GM19025 (cell line): ENCODE measurements around the gene PALM.

Source experiments
- ATAC-seq: cut with Tn5 transposase; IDR thresholded peaks from one replicate; pipeline ENCODE4 v1.9.1; 2021; ENCODE audit warnings: mild to moderate bottlenecking, low read depth, moderate library complexity; ENCODE audit not compliant: unreplicated experiment

The PALM gene

DNA sequence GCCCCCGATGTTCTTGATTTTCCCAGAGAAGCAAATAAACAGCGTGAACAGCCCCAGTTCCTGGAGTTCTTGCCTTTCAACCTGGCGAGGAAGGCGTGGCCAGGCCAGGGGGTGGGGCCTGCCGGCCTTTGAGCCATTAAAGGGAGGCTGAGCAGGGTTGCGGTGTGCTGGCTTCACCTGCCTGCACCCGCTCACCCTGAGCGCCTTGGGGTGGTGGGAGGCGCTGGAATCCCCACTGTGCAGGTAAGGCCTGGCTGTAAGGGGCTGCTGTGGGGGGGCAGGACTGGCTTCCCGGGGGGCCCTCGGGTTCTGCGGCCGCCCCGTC, 39.5 kb downstream of the PALM start:
- ATAC-seq, result no peak

DNA sequence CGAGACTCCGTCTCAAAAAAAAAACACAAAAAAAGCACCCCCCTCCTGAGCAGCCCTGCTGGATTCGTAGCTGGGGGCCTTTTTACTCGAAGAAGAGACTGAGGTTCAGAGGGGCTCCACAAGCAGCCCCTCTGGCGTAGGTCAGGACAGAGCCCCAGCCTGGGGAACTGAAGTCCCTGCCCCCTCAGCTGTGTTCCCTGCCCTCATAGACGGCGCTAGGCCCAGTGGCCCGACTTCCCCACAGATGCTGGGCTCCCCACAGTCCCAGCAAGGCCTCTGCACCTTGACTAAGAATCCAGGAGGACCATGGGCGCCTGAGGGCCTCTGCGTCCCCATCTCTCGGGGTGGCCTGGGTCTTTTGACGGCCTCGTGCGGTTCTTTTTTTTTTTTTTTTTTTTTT, 41.1 kb downstream of the PALM start:
- ATAC-seq, result no peak

DNA sequence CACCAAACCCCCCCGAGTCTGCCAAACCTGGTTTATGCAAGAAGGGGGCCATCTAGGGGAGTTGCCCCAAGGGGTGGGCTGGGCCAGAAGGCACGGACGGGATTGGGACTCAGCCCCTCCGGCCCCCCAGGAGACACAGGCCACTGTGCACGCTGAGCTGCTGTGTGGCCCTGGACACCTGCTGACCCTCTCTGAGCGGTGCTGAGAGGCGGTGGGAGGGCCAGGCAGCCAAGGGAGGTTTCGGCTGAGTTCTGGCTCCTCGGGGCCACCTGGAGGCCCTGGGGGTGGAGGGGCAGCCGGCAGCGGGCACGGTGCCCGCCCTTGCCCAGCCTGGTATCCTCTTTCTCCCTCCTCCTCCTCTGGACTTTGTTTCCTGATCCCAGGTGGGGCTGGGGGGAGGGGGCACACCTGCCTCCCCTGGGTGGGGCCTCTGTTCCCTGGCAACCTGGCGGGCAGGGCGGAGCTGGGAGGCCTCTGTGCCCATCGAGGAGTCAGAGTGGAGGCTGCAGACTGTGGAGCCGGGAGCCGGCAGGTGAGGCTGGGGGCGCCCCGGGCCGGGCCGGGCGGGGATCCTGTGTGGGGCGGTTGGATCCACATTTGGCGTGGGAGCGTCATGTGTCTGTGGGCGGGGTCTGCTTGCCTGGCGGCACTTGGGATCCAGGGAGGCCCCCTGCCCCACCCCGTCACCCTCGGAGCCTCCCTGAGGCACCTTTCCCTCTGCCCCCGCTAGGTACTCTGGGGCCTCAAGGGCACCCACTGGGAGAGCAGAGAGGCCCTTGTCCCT, 42.1 kb downstream of the PALM start, which contains the start of gene MISP:
Gene MISP, plus strand, starts transcription at position 473 of the 784 bp plus-strand sequence. CDS start 5,835 bp downstream, outside the sequence.
- no peak for ATAC-seq

DNA sequence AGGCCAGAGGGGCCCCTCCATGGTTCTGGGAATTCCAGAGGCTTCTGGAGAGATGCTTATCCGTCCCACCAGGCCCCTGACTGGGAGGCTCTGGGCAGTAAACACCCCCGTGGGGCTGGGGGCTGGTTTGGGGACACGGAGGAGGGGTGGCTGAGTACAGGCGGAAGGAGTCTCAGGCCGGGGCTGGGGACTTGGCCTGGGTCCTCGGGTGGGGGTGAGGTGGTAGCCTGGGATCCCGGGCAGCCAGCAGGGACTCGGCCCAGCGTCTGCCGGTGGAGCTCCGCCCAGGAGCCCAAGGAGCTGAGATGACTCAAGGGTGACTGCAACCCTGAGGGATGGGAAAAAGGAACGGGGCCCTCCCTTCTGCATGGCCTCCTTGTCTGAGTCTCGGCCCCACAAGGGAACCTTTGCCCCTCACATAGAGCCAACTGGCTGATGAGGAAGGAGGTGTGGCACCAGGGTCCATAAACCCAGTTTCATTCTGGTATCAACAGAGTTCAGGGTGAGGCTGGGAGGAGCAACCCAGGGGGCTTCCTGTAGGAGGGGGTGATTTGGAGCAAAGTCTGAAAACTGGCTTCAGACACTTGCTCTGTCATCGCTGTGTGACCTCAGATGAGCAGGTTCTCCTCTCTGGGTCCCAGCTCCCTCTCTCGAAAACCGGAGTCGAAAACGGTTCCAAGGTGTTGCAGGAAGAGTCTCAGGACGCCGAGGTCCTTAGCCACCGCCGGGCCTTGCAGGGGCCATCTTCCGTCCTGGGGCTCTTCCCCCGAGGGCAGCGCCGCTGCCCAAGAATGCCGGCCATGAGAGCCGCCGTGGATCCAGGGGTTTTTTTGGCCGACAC, 43.0 kb downstream of the PALM start:
- ATAC-seq, result no peak

DNA sequence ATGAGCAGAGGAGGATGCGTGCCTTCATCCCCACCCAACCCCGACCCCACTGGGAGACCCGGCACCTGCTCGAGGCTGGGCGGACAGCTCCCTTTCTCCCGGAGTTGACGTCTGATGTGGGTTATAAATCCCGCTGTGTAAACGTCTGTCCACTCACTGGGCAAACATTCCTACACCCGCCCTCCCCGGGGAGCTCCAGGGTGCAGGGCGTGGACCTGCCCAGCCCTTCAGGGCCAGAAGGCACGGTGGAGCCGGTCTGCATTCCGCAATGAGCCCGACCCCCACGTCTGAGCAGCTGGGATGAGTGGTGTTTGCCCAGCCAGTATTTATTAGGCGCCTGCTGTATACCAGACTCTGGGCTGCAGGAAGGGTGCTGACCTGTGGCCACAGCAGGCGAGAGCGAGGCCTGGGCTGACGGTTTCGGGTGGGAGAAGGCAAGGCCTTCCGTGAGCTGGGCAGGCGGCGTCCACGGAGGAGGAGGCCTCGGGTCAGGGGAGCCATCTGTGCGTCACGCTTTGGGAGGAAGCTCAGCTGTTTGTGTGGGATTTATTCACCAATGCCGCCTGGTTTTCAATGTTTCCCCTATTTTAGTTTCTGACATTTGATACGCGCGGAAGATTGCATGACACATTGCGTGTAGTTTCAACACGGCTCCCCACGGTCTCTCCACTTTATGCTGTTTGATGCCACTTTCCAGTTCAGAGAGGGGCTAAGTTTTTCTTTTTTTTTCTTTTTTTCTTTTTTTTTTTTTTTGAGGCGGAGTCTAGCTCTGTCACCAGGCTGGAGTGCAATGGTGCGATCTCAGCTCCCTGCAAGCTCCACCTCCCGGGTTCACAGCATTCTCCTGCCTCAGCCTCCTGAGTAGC, 44.1 kb downstream of the PALM start:
- ATAC-seq, result no peak

DNA sequence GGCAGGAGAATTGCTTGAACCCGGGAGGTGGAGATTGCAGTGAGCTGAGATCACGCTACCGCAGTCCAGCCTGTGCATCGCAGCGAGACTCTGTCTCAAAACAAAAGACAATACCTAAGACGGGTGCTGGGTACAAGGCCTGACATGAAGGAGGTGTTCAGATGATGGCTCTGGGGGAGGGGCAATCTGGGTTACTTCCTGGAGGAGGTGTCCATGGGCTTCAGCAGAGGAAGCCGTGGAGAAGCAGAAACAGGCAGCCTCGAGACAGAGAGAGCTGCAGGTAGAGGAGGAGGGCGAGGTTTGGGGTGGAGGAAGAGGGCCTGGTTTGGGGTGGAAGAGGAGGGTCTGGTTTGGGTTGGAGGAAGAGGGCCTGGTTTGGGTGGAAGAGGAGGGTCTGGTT, 45.8 kb downstream of the PALM start:
- ATAC-seq, result no peak

DNA sequence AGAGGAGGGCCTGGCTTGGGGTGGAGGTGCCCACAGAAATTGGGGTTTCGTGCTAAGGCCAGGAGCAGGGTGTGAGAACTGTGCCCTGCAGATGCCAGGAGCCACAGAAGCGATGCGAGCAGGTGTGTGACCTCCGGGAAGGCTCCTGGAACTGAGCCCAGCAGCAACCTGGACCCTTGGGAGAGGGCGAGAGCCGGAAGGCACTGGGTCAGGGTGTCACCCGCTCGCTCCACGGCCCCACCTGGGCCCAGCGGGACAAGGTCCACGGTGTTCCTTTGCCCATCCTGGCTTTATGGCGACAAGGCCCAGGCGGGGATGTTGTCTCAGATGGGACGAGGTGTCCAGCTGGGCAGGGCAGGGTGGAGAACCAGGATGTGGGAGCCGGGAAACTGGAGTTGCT, 46.3 kb downstream of the PALM start:
- no peak for ATAC-seq

DNA sequence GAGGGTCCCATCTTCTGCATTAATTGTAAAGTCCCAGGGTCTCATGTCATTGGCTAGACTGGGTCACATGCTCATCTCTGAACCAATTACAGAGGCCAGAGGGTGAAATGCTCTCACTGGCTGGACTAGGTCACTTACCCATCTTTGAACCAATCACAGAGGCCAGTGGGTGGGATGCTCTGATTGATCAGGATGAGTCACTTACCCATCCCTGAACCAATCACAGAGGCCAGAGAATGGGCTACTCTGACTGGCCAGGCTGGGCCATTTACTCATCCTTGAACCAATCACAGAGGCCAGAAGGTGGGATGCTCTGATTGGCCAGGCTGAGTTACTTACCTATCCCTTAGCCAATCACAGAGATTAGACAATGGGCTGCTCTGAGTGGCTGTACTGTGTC, 47.5 kb downstream of the PALM start:
- no peak for ATAC-seq

DNA sequence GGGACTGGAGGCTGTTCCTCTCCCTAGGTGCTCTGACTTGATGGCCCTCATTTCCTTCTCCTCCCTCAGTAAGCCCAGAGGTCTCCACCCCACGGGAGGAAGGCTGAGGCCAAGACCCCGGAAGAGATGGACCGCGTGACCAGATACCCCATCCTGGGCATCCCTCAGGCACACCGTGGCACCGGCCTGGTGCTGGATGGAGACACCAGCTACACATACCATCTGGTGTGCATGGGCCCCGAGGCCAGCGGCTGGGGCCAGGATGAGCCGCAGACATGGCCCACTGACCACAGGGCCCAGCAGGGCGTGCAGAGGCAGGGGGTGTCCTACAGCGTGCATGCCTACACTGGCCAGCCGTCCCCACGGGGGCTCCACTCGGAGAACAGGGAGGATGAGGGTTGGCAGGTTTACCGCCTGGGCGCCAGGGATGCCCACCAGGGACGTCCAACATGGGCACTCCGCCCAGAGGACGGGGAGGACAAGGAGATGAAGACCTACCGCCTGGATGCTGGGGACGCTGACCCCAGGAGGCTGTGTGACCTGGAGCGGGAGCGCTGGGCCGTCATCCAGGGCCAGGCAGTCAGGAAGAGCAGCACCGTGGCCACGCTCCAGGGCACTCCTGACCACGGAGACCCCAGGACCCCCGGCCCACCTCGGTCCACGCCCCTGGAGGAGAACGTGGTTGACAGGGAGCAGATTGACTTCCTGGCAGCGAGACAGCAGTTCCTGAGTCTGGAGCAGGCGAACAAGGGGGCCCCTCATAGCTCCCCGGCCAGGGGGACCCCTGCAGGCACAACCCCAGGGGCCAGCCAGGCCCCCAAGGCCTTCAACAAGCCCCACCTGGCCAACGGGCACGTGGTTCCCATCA, 48.3 kb downstream of the PALM start:
- ATAC-seq, result no peak

DNA sequence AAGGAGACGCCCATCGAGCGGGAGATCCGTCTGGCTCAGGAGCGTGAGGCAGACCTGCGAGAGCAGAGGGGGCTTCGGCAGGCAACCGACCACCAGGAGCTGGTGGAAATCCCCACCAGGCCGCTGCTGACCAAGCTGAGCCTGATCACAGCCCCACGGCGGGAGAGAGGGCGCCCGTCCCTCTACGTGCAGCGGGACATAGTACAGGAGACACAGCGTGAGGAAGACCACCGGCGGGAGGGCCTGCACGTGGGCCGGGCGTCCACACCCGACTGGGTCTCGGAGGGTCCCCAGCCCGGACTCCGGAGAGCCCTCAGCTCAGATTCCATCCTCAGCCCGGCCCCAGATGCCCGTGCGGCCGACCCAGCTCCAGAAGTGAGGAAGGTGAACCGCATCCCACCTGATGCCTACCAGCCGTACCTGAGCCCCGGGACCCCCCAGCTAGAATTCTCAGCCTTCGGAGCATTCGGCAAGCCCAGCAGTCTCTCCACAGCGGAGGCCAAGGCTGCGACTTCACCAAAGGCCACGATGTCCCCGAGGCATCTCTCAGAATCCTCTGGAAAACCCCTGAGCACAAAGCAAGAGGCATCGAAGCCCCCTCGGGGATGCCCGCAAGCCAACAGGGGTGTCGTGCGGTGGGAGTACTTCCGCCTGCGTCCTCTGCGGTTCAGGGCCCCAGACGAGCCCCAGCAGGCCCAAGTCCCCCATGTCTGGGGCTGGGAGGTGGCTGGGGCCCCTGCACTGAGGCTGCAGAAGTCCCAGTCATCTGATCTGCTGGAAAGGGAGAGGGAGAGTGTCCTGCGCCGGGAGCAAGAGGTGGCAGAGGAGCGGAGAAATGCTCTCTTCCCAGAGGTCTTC, 49.3 kb downstream of the PALM start:
- ATAC-seq, result no peak

DNA sequence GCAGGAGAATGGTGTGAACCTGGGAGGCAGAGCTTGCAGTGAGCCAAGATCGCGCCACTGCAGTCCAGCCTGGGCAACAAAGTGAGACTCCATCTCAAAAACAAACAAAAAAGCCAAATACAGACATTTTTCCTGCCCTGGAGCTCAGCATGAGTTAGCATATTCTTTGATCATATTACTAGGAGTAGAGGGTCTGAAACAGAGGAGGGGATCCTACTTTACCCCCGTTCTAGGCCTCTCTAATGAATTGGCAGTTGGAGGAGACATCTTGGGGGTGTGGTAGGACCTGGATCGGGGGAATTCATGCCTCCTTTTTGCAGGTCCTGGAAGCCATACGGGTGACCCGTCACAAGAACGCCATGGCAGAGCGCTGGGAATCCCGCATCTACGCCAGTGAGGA, 54.4 kb downstream of the PALM start:
- no peak for ATAC-seq

DNA sequence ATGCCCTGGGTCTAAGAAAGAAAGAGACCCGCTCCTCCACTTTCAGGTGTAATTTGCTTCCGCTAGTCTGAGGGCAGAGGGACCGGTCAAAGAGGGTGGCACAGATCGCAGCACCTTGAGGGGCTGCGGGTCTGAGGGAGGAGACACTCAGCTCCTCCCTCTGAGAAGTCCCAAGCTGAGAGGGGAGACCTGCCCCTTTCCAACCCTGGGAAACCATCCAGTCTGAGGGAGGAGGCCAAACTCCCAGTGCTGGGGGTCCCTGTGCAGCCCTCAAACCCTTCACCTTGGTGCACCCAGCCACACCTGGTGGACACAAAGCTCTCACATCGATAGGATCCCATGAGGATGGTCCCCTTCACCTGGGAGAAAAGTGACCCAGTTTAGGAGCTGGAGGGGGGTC, 55.1 kb downstream of the PALM start:
- no peak for ATAC-seq

DNA sequence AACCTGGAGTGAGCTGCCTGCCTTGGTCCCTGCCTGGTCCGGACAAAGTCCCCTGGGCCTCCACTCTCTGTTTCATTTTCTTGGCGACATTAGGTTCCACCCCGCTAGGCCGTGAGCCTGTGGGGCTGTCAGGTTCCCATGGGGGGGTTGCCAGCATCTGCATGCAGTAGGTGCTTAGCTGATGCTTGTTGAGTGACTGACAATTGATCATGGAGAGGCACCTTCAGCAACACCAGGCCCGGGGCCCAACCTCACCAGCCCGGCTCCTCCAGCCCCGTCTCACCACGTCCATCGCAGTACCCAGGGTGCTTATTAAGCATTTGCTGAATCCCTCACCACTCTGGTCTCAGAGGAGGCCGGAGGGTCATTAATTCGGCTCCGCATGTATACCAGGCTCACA, 55.6 kb downstream of the PALM start:
- no peak for ATAC-seq

DNA sequence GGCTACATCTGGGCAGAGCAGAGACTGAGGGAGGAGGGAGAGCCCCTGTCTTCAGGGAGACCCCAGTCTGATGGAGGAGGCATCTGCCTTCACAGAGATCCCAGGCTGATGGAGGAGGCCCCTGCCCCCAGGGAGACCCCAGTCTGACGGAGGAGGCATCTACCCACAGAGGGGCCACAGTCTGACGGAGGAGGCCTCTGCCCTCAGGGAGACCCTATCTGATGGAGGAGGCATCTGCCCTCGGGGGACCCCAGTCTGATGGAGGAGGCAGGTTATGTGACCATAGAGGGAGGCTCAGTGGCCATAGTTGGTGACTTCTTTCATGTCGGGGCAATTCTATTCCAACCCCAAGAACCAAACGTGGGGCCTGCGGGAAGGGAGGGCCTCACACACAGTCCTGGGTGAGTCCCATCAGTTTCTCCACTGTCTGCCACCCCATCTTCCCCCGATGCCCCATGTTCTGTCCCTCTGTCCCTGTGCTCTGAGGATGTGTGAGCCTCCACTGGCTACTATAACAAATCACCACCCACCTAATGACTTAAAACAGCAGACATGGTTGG, 56.5 kb downstream of the PALM start:
- no peak for ATAC-seq

DNA sequence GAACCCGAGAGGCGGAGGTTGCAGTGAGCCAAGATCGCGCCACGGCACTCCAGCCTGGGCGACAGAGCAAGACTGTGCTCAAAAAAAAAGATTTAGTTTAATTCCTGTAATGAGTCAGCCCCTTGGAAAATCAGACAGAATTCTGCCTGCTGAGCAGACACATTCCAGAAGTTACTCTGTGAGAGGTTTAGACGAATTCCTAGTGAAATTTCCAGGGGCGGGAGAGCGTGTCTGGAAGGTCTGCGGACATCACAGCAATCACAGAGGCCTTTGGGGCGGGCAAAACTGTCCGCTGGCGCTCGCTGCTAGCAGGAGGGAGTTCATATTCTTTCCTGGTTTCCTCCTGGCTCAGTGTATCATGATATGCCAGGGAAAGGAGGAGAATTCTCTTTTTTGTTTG, 59.7 kb downstream of the PALM start:
- ATAC-seq, result no peak

DNA sequence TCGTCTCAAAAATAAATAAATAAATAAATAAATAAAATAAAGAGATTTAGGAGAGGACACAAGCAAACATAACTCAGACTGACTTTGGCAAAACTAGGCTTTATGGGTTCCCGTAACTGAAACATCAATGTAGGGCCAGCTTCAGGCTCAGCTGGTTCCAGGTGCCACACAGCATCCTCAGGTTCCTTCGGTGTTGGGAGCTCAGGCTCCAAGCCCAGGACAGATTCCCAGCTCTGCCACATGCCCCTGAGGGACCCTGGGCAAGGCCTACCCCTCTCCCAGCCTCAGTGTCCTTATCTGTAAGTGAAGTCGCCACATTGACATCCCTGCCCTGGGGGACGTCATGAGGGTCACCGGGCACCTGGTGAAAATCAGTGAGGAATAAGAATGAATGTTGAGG, 60.9 kb downstream of the PALM start:
- no peak for ATAC-seq

DNA sequence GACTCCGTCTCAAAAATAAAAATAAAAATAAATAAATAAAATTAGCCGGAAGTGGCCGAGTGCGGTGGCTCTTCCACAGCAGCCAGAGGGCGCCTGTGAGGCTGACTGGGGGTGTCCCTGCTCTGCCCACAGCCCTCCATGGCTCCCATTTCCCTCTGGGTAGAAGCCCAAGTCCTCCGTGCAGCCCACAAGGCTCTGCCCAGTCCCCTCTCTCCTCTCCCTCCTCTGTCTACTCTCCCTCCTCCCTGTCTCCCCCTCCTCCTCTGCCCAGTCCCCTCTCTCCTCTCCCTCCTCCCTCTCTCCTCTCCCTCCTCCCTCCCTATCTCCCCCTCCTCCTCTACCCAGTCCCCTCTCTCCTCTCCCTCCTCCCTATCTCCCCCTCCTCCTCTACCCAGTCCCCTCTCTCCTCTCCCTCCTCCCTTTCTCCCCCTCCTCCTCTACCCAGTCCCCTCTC, 62.6 kb downstream of the PALM start:
- no peak for ATAC-seq

DNA sequence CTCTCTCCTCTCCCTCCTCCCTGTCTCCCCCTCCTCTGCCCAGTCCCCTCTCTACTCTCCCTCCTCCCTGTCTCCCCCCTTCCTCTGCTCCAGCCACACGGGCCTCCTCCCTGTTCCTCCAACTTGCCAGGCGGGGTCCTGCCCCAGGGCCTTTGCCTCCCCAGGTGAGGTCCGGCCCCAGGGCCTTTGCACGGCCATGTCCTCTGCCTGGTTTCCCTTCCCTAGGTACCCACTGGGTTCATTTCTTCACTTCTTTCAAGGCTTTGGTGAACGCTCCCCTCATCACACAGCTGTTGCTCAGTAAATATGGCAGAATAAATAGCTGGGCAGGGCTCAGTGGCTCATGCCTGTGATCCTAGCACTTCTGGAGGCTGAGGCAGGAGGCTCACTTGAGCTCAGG, 63.3 kb downstream of the PALM start:
- ATAC-seq, result no peak
